ENCODE data around the gene FBXO7.
"Not testable (repeated sequence)": the region's sequence is repeated elsewhere in the genome, so short reads cannot be mapped to it uniquely, and the experiment has no call there.

Gene FBXO7

GRCh38 chr22:32474635-32475467 is at the start of gene FBXO7:
Gene FBXO7, plus strand, starts transcription at chr22:32474811. Its CDS starts 192 bp downstream, at chr22:32475003.
- peak within 1 kb of the TSS; percentile 90 for H3K4me3 ChIP-seq (ENCODE audit: low read depth, low read length)

- no peak overlapping the region for H3K4me3 ChIP-seq (ENCODE audit: low read depth, low read length)
Observed at GRCh38 chr22:32426881-32427280, 47.7 kb upstream of the FBXO7 start.

- H3K4me3 ChIP-seq (ENCODE audit: low read depth, low read length), result no peak overlapping the region
Observed at GRCh38 chr22:32430352-32430751, 44.3 kb upstream of the FBXO7 start.

GRCh38 chr22:32444068-32444467 is 30.5 kb upstream of the FBXO7 start:
- no peak overlapping the region for H3K4me3 ChIP-seq (ENCODE audit: low read depth, low read length)

- H3K4me3 ChIP-seq (ENCODE audit: low read depth, low read length), result no peak overlapping the region
Observed at GRCh38 chr22:32446321-32446720, 28.3 kb upstream of the FBXO7 start.

- no peak overlapping the region for H3K4me3 ChIP-seq (ENCODE audit: low read depth, low read length)
Observed at GRCh38 chr22:32448980-32449379, 25.6 kb upstream of the FBXO7 start.

GRCh38 chr22:32457031-32457430 is 17.6 kb upstream of the FBXO7 start:
- no peak overlapping the region for H3K4me3 ChIP-seq (ENCODE audit: low read depth, low read length)

- no peak overlapping the region for H3K4me3 ChIP-seq (ENCODE audit: low read depth, low read length)
Observed at GRCh38 chr22:32462452-32462851, 12.2 kb upstream of the FBXO7 start.

- no peak overlapping the region for H3K4me3 ChIP-seq (ENCODE audit: low read depth, low read length)
Observed at GRCh38 chr22:32465661-32466060, 8.9 kb upstream of the FBXO7 start.

GRCh38 chr22:32466496-32466895 is 8.1 kb upstream of the FBXO7 start:
- no peak overlapping the region for H3K4me3 ChIP-seq (ENCODE audit: low read depth, low read length)

- H3K4me3 ChIP-seq (ENCODE audit: low read depth, low read length), result no peak overlapping the region
Observed at GRCh38 chr22:32469799-32470212, 4.8 kb upstream of the FBXO7 start.

- no peak overlapping the region for H3K4me3 ChIP-seq (ENCODE audit: low read depth, low read length)
Observed at GRCh38 chr22:32473388-32473952, 1.1 kb upstream of the FBXO7 start.

GRCh38 chr22:32475468-32476010 is 928 bp downstream of the FBXO7 start:
- peak overlapping the region; percentile 90 for H3K4me3 ChIP-seq (ENCODE audit: low read depth, low read length)

GRCh38 chr22:32476281-32477195 is 1.9 kb downstream of the FBXO7 start:
- peak overlapping the region; percentile 90 for H3K4me3 ChIP-seq (ENCODE audit: low read depth, low read length)

- H3K4me3 ChIP-seq (ENCODE audit: low read depth, low read length), result no peak overlapping the region
Observed at GRCh38 chr22:32477596-32477995, 3.0 kb downstream of the FBXO7 start.

GRCh38 chr22:32478552-32478951 is 3.9 kb downstream of the FBXO7 start:
- H3K4me3 ChIP-seq (ENCODE audit: low read depth, low read length), result not testable (repeated sequence)

- H3K4me3 ChIP-seq (ENCODE audit: low read depth, low read length), result no peak overlapping the region
Observed at GRCh38 chr22:32478994-32479393, 4.4 kb downstream of the FBXO7 start.

GRCh38 chr22:32480238-32480637 is 5.6 kb downstream of the FBXO7 start:
- H3K4me3 ChIP-seq (ENCODE audit: low read depth, low read length), result no peak overlapping the region

- no peak overlapping the region for H3K4me3 ChIP-seq (ENCODE audit: low read depth, low read length)
Observed at GRCh38 chr22:32482708-32483107, 8.1 kb downstream of the FBXO7 start.

- no peak overlapping the region for H3K4me3 ChIP-seq (ENCODE audit: low read depth, low read length)
Observed at GRCh38 chr22:32486656-32487390, 12.2 kb downstream of the FBXO7 start.
